IMR-90 (cell line): ENCODE results near the gene LPGAT1.

ENCODE experiments used
- CTCF ChIP-seq: conservative IDR thresholded peaks from 2 replicates; pipeline ENCODE4 v1.5.1; 2012; ENCODE audit warnings: mild to moderate bottlenecking, low read depth, low read length, improper control_type of control experiment
- MXI1 ChIP-seq: IDR thresholded peaks from 2 replicates; pipeline ENCODE4 v1.6.1; 2012; ENCODE audit warnings: low read depth, mild to moderate bottlenecking, low read length, moderate library complexity, borderline replicate concordance
- POLR2A ChIP-seq: IDR thresholded peaks from 2 replicates; pipeline ENCODE4 v1.6.1; 2012; ENCODE audit warnings: mild to moderate bottlenecking, low read depth, low read length
- RAD21 ChIP-seq: IDR thresholded peaks from 2 replicates; pipeline ENCODE4 v1.6.1; 2012; ENCODE audit warnings: low read length, improper control_type of control experiment
- RCOR1 ChIP-seq: IDR thresholded peaks from 2 replicates; pipeline ENCODE4 v1.6.1; 2012; ENCODE audit warnings: mild to moderate bottlenecking, low read length, improper control_type of control experiment; ENCODE audit not compliant: insufficient replicate concordance

DNA sequence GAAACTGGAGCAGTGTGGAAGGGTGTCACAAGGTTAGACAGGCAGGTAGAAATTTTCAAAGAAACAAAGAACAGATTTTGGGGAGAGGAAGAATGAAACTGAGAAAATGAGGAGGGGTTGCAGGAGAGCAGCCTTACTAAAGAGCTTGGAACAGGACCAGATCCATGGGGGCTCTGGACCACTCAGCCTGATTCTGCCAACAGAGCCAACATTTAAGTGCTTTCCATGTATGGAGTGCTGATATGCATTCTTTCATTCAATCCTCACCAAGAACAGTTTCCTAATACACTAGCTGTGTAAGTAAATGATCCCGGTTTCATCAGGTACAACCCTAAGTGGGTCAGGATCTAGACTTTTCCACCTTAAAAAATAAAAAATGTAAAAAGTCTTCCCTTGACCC is 16.2 kb downstream of the LPGAT1 start:
- TF ChIP-seq CTCF (no peak), RCOR1 (no peak), RAD21 (no peak), POLR2A (no peak), MXI1 (no peak)
